MM.1S (cell line): Measurements from ENCODE around the gene PHF23.

Experiments used
- DNase-seq: peaks from one replicate; pipeline ENCODE4 v3.0.0-alpha.2; 2015
- H2AFZ ChIP-seq: fragments of 300-600 bp; sonication (generic); 2 replicates; pipeline ENCODE4 v1.6.0; 2016; ENCODE audit warnings: antibody characterized with exemption, low read length
- H3F3A ChIP-seq: fragments of 300-600 bp; sonication (generic); 2 replicates; pipeline ENCODE4 v1.6.1; 2016; ENCODE audit warnings: mild to moderate bottlenecking, antibody characterized with exemption, low read length, moderate library complexity, mixed read lengths; ENCODE audit not compliant: insufficient read depth
- H3K27ac ChIP-seq: fragments of 300-600 bp; sonication (generic); 2 replicates; pipeline ENCODE4 v1.5.1; 2016; ENCODE audit warnings: mild to moderate bottlenecking, low read length
- H3K27me3 ChIP-seq: fragments of 300-600 bp; sonication (generic); replicated peaks from 2 replicates; pipeline ENCODE4 v1.6.0; 2016; ENCODE audit warnings: low read length; ENCODE audit not compliant: insufficient read depth
- H3K36me3 ChIP-seq: fragments of 300-600 bp; sonication (generic); replicated peaks from 2 replicates; pipeline ENCODE4 v1.6.1; 2016; ENCODE audit warnings: mild to moderate bottlenecking, low read length, mixed read lengths; ENCODE audit not compliant: insufficient read depth
- H3K4me1 ChIP-seq: fragments of 300-600 bp; sonication (generic); 2 replicates; pipeline ENCODE4 v1.6.1; 2016; ENCODE audit warnings: low read length, mixed read lengths
- H3K4me2 ChIP-seq: fragments of 300-600 bp; sonication (generic); 2 replicates; pipeline ENCODE4 v1.6.0; 2016; ENCODE audit warnings: low read depth, low read length
- H3K4me3 ChIP-seq: fragments of 300-600 bp; sonication (generic); 2 replicates; pipeline ENCODE4 v1.5.1; 2016; ENCODE audit warnings: low read length, mixed read lengths
- H3K79me2 ChIP-seq: fragments of 300-600 bp; sonication (generic); 2 replicates; pipeline ENCODE4 v1.6.1; 2016; ENCODE audit warnings: mixed run types, low read length, mixed read lengths
- H3K9ac ChIP-seq: fragments of 300-600 bp; sonication (generic); 2 replicates; pipeline ENCODE4 v1.6.1; 2016; ENCODE audit warnings: low read length, mixed read lengths
- H3K9me2 ChIP-seq: fragments of 300-600 bp; sonication (generic); replicated peaks from 2 replicates; pipeline ENCODE4 v1.6.1; 2016; ENCODE audit warnings: mild to moderate bottlenecking, low read length, mixed read lengths; ENCODE audit not compliant: insufficient read depth
- H3K9me3 ChIP-seq: fragments of 300-600 bp; sonication (generic); replicated peaks from 2 replicates; pipeline ENCODE4 v1.6.1; 2016; ENCODE audit warnings: mild to moderate bottlenecking, low read length, mixed read lengths; ENCODE audit not compliant: insufficient read depth
- H4K20me1 ChIP-seq: fragments of 300-600 bp; sonication (generic); 2 replicates; pipeline ENCODE4 v1.6.1; 2016; ENCODE audit warnings: mild to moderate bottlenecking, low read length, moderate library complexity, mixed read lengths; ENCODE audit not compliant: insufficient read depth
- EZH2 ChIP-seq: fragments of 300-600 bp; sonication (generic); optimal IDR thresholded peaks from 2 replicates; pipeline ENCODE3; 2017; ENCODE audit warnings: low read depth, mild to moderate bottlenecking, antibody characterized with exemption, low read length, mixed read lengths
- EZH2phosphoT487 ChIP-seq: fragments of 300-600 bp; sonication (generic); IDR thresholded peaks from 2 replicates; pipeline ENCODE4 v1.6.1; 2018; ENCODE audit warnings: antibody characterized with exemption, low read length
- TF ChIP-seq, protein P1 (sequence below): fragments of 300-600 bp; sonication (generic); IDR thresholded peaks from 2 replicates; pipeline ENCODE4 v1.5.1; 2016; ENCODE audit warnings: antibody characterized with exemption, low read length, mixed read lengths

PHF23 gene

DNA sequence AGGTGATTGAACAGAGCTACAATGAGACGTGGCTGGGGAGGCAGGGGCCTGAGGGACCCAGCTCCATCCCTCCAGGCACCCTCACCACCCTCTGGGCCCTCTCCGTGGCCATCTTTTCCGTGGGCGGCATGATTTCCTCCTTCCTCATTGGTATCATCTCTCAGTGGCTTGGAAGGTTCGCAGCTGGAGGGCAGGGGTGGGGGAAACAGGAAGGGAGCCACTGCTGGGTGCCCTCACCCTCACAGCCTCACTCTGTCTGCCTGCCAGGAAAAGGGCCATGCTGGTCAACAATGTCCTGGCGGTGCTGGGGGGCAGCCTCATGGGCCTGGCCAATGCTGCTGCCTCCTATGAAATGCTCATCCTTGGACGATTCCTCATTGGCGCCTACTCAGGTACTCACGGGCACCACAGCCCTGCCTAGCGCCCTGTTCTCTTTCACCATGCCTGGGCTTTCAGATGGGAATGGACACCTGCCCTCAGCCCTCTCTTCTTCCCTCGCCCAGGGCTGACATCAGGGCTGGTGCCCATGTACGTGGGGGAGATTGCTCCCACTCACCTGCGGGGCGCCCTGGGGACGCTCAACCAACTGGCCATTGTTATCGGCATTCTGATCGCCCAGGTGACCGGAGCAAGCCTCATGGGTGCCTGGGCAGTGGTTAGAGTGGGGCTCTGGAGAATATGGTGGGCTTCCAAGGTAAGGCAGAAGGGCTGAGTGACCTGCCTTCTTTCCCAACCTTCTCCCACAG is 44.4 kb upstream of the PHF23 start:
- Histone ChIP-seq H3K27ac (no peak overlapping the region), H3K4me2 (no peak overlapping the region), H3K79me2 (no peaks in the 10 kb centered on the region), H3K27me3 (peaks cover 85% of the 10 kb centered on the region), H3F3A (peaks cover 8% of the 10 kb centered on the region), H3K4me3 (no peak overlapping the region), H2AFZ (no peak overlapping the region), H3K9me3 (no peaks in the 10 kb centered on the region), H3K4me1 (peaks cover 10% of the 10 kb centered on the region), H3K9ac (no peak overlapping the region), H4K20me1 (no peaks in the 10 kb centered on the region), H3K36me3 (no peaks in the 10 kb centered on the region), H3K9me2 (no peaks in the 10 kb centered on the region)
- no peak for DNase-seq
- TF ChIP-seq EZH2 (no peak), EZH2phosphoT487 (no peak)
- TF ChIP-seq, protein P1, sequence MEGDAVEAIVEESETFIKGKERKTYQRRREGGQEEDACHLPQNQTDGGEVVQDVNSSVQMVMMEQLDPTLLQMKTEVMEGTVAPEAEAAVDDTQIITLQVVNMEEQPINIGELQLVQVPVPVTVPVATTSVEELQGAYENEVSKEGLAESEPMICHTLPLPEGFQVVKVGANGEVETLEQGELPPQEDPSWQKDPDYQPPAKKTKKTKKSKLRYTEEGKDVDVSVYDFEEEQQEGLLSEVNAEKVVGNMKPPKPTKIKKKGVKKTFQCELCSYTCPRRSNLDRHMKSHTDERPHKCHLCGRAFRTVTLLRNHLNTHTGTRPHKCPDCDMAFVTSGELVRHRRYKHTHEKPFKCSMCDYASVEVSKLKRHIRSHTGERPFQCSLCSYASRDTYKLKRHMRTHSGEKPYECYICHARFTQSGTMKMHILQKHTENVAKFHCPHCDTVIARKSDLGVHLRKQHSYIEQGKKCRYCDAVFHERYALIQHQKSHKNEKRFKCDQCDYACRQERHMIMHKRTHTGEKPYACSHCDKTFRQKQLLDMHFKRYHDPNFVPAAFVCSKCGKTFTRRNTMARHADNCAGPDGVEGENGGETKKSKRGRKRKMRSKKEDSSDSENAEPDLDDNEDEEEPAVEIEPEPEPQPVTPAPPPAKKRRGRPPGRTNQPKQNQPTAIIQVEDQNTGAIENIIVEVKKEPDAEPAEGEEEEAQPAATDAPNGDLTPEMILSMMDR = no peak

DNA sequence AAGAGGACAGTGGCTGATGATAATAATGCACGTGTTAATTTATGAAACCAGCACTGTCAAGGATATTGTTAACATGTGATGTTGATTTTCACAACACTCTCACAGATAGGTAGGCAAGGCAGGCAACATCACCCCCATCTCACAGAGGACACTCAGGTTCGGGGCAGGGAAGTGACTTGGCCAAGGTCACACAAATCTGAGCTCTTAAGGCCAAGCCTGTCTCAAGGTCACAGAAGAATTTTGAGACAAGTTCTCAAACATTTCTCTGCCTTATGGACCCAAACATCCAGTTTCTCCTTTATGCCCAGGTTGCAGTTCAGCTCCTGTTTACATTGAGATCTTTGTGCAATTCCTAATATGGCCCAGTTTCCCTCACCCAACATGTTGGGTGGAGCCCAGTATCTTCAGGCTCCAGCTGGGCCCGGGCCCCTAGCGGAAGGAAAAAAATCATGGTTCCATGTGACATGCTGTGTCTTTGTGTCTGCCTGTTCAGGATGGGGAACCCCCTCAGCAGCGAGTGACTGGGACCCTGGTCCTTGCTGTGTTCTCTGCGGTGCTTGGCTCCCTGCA is 43.6 kb upstream of the PHF23 start:
- Histone ChIP-seq H3K79me2 (no peaks in the 10 kb centered on the region), H3K4me3 (no peak overlapping the region), H4K20me1 (no peaks in the 10 kb centered on the region), H2AFZ (no peak overlapping the region), H3K4me2 (no peak overlapping the region), H3K27me3 (peaks cover 78% of the 10 kb centered on the region), H3K36me3 (no peaks in the 10 kb centered on the region), H3K4me1 (peaks cover 10% of the 10 kb centered on the region), H3K27ac (no peak overlapping the region), H3K9me3 (no peaks in the 10 kb centered on the region), H3F3A (peaks cover 8% of the 10 kb centered on the region), H3K9me2 (no peaks in the 10 kb centered on the region), H3K9ac (no peak overlapping the region)
- DNase-seq = no peak
- TF ChIP-seq EZH2phosphoT487 (no peak), EZH2 (no peak)
- TF ChIP-seq, protein P1 = no peak

- Histone ChIP-seq H3K9me3 (no peaks in the 10 kb centered on the region), H2AFZ (peak overlapping the region; percentile 85; the same call in 1 of the 2 replicates), H3K9ac (no peak overlapping the region), H3K27ac (no peak overlapping the region), H3K4me3 (peak overlapping the region; percentile 65), H4K20me1 (no peaks in the 10 kb centered on the region), H3K79me2 (no peaks in the 10 kb centered on the region), H3K9me2 (no peaks in the 10 kb centered on the region), H3K27me3 (peaks cover 78% of the 10 kb centered on the region), H3K4me2 (peak overlapping the region; percentile 97), H3K36me3 (no peaks in the 10 kb centered on the region), H3F3A (peaks cover 8% of the 10 kb centered on the region), H3K4me1 (peaks cover 10% of the 10 kb centered on the region)
- TF ChIP-seq, protein P1 = no peak
- TF ChIP-seq EZH2phosphoT487 (no peak), EZH2 (no peak)
- no peak for DNase-seq
Observed at GRCh38 chr17:7281953-7282751, 42.9 kb upstream of the PHF23 start.
